ENCODE results near the gene TNRC6A. TPM values are rescaled to one million over a fixed set of nuclear protein-coding genes. Genes with fewer than 3 reads are reported as not detected.

Gene TNRC6A
- total RNA-seq, 4 donors from 2014 or later = 26.3 to 120 (median 49.2) TPM

DNA sequence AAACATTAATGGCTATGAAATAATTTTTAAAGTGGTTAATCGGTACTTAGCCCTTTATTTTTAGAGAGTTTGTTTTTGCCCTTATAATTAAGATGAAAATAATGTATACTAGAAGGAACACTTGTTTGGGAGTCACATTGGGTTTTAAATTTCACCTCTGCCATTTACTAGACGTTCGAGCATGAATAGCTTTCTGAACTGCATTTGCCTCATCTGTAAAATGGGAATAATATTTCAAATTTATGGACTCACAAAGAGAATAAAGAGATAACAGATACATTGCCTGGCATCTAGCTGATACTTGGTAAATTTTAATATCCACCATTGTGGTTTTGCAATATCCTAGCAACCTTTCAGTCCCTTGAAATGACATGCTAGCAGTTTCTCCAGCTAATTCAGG, 36.6 kb downstream of the TNRC6A start:
- H3K36me3 ChIP-seq = peaks cover 16% of the 10 kb centered on the region

DNA sequence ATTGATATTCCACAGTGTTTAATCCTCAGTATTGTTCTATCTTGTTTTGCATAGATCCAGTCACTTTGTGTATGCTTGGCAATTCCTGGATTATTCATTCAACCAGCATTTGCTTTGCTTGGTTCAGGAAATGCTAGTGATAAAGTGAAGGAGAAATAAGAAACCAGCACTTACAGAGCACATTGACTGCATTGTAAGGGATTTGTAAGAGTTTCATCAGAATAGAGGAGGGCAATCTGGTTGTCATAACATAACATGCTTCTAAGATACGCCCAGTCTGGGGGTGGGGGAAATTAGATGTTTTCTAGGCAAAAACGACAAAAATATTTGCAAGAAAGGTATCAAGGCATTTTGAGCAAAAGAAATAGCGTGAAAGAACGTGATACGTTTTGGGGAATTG, 40.4 kb downstream of the TNRC6A start:
- Histone ChIP-seq H3K27me3 (no peaks in the 10 kb centered on the region), H3K4me3 (no peak overlapping the region), H3K36me3 (peaks cover 12% of the 10 kb centered on the region), H3K9me3 (no peaks in the 10 kb centered on the region), H3K27ac (no peak overlapping the region), H3K4me1 (peaks cover 8% of the 10 kb centered on the region)
- TF ChIP-seq, protein P1, sequence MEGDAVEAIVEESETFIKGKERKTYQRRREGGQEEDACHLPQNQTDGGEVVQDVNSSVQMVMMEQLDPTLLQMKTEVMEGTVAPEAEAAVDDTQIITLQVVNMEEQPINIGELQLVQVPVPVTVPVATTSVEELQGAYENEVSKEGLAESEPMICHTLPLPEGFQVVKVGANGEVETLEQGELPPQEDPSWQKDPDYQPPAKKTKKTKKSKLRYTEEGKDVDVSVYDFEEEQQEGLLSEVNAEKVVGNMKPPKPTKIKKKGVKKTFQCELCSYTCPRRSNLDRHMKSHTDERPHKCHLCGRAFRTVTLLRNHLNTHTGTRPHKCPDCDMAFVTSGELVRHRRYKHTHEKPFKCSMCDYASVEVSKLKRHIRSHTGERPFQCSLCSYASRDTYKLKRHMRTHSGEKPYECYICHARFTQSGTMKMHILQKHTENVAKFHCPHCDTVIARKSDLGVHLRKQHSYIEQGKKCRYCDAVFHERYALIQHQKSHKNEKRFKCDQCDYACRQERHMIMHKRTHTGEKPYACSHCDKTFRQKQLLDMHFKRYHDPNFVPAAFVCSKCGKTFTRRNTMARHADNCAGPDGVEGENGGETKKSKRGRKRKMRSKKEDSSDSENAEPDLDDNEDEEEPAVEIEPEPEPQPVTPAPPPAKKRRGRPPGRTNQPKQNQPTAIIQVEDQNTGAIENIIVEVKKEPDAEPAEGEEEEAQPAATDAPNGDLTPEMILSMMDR (IDR thresholded peaks at IDR 0.05) = no peak
- TF ChIP-seq POLR2AphosphoS5 (IDR thresholded peaks at IDR 0.05) (no peak), POLR2A (IDR thresholded peaks at IDR 0.05) (no peak), EP300 (IDR thresholded peaks at IDR 0.05) (no peak)
- DNase-seq (ENCODE audit: low spot score in 2 of 2) = no peak
- WGBS = 88% methylated on average over 5 of the region's 5 CpGs

More for the DNA sequence above, 36.6 kb downstream of the TNRC6A start:
- 92% methylated on average over 3 of the region's 3 CpGs for WGBS
- H3K4me1 ChIP-seq = peaks cover 4% of the 10 kb centered on the region
- no peak overlapping the region for H3K27ac ChIP-seq
- H3K4me3 ChIP-seq = no peak overlapping the region
- H3K27me3 ChIP-seq = no peaks in the 10 kb centered on the region
- TF ChIP-seq POLR2A (IDR thresholded peaks at IDR 0.05) = no peak
- TF ChIP-seq, protein P1 (IDR thresholded peaks at IDR 0.05) = no peak
- no peak for DNase-seq (ENCODE audit: low spot score in 2 of 2)
- H3K9me3 ChIP-seq = no peaks in the 10 kb centered on the region

DNA sequence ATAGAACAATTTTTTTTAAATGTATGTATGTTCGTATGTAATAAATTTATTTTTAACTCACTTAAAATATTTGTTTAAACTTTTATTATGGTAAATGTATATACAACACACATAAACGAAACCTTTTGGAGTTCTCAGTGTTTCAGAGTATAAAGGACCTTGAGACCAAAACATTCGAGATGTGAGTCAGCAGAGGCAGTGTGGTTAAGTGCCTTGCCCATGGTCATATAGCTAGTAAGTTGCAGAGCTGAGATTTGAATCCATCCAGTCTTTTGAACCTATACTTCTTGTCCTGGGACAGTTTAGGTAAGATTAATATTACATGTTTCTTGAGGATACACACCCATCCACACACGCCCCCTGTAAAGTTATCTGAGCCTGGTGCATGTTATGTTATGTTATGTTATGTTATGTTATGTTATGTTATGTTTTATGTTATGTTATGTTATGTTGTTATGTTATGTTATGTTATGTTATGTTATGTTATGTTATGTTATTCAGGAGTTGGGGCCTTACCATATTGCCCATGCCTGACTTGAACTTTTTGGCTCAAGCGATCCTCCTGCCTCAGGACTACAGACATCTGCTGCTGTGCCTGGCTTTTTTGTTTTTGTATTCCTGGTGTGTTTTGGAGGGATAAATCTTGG, 41.8 kb downstream of the TNRC6A start:
- H3K36me3 ChIP-seq = peaks cover 12% of the 10 kb centered on the region
- TF ChIP-seq POLR2AphosphoS5 (IDR thresholded peaks at IDR 0.05) (no peak), EP300 (IDR thresholded peaks at IDR 0.05) (no peak)
- TF ChIP-seq, protein P1 (IDR thresholded peaks at IDR 0.05) = no peak
- no peak overlapping the region for H3K27ac ChIP-seq
- no peaks in the 10 kb centered on the region for H3K9me3 ChIP-seq
- no peak overlapping the region for H3K4me3 ChIP-seq
- peaks cover 13% of the 10 kb centered on the region for H3K4me1 ChIP-seq
- DNase-seq (ENCODE audit: low spot score in 2 of 2) = no peak
- no peaks in the 10 kb centered on the region for H3K27me3 ChIP-seq
- 80% methylated on average over 5 of the region's 5 CpGs for WGBS

DNA sequence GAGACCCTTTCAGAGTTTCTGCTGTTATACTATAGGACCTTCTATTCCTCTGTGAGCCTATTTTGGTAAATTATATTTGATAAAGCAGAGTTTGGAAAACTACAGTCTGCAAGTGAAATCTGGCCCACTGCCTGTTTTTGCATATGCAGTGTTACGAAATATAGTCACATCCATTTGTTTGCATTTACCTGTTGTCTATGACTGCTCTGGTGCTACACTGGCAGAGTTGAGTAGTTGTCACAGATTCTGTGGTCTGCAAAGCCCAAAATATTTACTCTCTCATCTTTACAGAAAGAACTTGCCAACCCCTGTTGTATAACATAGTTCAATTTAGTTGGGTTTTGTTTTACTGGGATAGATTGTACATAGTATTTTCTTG, 42.3 kb downstream of the TNRC6A start:
- Histone ChIP-seq H3K36me3 (peaks cover 13% of the 10 kb centered on the region), H3K4me3 (no peak overlapping the region), H3K27me3 (no peaks in the 10 kb centered on the region), H3K4me1 (peaks cover 19% of the 10 kb centered on the region), H3K9me3 (no peaks in the 10 kb centered on the region), H3K27ac (no peak overlapping the region)
- no peak for DNase-seq (ENCODE audit: low spot score in 2 of 2)
- 57% methylated on average over 1 of the region's 1 CpG for WGBS
- no peak for TF ChIP-seq EP300 (IDR thresholded peaks at IDR 0.05)

DNA sequence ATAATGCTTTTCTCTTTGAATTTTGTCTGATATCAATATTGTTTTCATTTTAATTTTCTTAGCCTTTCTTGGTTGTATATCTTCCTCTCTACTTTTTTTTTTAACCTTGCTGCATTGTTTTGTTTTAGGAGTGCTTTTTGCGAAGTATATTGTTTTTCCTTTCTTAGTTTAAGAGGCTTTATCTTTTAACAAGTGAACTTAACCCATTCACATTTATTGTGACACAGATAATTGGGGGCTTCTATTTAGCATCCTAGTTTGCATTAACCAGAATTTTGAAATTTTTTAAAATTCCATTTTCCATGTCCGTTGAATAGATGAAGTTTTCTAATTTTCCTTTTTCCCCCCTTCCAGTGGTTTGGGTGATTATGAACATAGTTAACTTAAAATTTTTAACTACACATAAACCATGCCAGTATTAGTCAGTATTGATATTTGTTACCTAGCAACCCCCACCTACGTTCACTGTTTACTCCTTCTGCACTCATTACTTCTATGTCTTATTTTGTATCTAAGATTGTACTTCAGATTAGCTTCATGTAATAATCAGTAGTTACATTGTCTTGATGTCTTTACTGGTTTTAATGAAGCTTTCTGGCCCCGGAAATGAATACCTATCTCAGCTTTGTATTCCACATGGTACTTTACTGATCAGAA, 44.4 kb downstream of the TNRC6A start:
- no peaks in the 10 kb centered on the region for H3K27me3 ChIP-seq
- no peak overlapping the region for H3K27ac ChIP-seq
- DNase-seq (ENCODE audit: low spot score in 2 of 2) = no peak
- 68% methylated on average over 4 of the region's 4 CpGs for WGBS
- H3K9me3 ChIP-seq = no peaks in the 10 kb centered on the region
- peaks cover 28% of the 10 kb centered on the region for H3K4me1 ChIP-seq
- TF ChIP-seq, protein P1 (IDR thresholded peaks at IDR 0.05) = no peak
- TF ChIP-seq POLR2AphosphoS5 (IDR thresholded peaks at IDR 0.05) = no peak
- TF ChIP-seq POLR2A (IDR thresholded peaks at IDR 0.05) = no peak
- TF ChIP-seq EP300 (IDR thresholded peaks at IDR 0.05) = no peak
- H3K36me3 ChIP-seq = peaks cover 29% of the 10 kb centered on the region
- no peak overlapping the region for H3K4me3 ChIP-seq
